ENCODE results near the gene RETN.

The RETN gene

DNA sequence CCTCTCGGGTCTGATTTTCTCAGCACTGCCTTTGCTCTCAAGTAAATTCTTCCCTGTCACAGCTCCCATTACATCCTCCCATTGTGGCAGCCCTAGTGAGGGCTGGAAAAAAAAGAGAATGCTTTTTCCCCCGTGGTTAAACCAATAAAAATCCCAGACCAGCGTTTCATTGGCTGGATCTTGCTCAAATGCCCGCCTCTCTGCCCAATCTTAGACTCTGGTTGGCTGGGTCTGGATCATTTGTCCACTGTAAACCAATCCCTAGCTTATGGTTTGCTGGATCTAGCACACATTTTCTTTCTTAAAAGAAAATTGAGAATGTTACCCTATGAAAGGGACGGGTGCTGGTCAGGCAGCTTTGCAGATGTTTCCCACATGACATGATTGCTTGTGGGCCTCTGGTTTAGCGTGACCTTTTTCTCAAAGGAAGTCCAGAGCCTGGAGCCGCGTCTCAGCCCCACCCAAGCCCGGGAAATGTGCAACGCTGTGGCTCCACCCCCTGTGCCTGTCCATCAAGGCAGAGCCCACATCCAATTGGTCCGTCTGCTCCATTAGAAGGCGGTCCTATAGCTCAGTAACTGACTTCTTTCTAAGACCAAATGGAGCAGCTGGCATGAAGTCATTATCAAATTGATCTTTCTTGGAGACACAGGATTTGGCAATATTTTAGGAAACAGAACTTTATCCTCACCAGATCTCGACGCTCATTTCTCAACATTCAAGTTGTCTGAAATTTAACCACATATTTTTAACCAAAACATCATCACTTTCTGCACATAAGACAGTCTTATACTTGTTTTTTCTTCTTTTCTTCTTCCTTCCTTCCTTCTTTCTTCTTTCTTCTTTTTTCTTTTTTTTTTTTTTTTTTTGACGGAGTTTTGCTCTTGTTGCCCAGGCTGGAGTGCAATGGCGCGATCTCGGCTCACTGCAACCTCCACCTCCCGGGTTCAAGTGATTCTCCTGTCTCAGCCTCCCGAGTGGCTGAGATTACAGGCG, 5.5 kb downstream of the RETN start:
- TF ChIP-seq CTCF (conservative IDR thresholded peaks at IDR 0.05; ENCODE audit: low read depth, low read length): no peak
- H3K79me2 ChIP-seq (ENCODE audit: insufficient read depth, low read depth): no peaks in the 10 kb centered on the region
- peak overlapping the region; percentile 23; the same call in 1 of the 2 replicates for H3K4me2 ChIP-seq
- no peak overlapping the region for H3K27ac ChIP-seq
- no peak overlapping the region for H3K9ac ChIP-seq
- no peaks in the 10 kb centered on the region for H3K4me1 ChIP-seq (ENCODE audit: low read depth, poor library complexity, severe bottlenecking)
- H4K20me1 ChIP-seq (ENCODE audit: insufficient read depth): no peaks in the 10 kb centered on the region
- peaks cover 60% of the 10 kb centered on the region for H3K27me3 ChIP-seq (ENCODE audit: insufficient read depth, low read depth)
- peak overlapping the region; percentile 60; the same call in 1 of the 2 replicates for H2AFZ ChIP-seq (ENCODE audit: low read depth)
- H3K36me3 ChIP-seq (ENCODE audit: insufficient read depth): no peaks in the 10 kb centered on the region
- H3K4me3 ChIP-seq (IDR thresholded peaks at IDR 0.05; ENCODE audit: insufficient read depth, low read depth, low read length): no peak overlapping the region

- H3K79me2 ChIP-seq (ENCODE audit: insufficient read depth, low read depth): no peaks in the 10 kb centered on the region
- H3K9ac ChIP-seq: no peak overlapping the region
- no peak for TF ChIP-seq CTCF (conservative IDR thresholded peaks at IDR 0.05; ENCODE audit: low read depth, low read length)
- no peak overlapping the region for H3K27ac ChIP-seq
- H3K4me1 ChIP-seq (ENCODE audit: low read depth, poor library complexity, severe bottlenecking): no peaks in the 10 kb centered on the region
- H3K27me3 ChIP-seq (ENCODE audit: insufficient read depth, low read depth): peaks cover 56% of the 10 kb centered on the region
- no peak overlapping the region for H3K4me3 ChIP-seq (IDR thresholded peaks at IDR 0.05; ENCODE audit: insufficient read depth, low read depth, low read length)
- H4K20me1 ChIP-seq (ENCODE audit: insufficient read depth): no peaks in the 10 kb centered on the region
- H3K36me3 ChIP-seq (ENCODE audit: insufficient read depth): no peaks in the 10 kb centered on the region
- H3K4me2 ChIP-seq: no peak overlapping the region
- no peak overlapping the region for H2AFZ ChIP-seq (ENCODE audit: low read depth)
Observed at GRCh38 chr19:7676376-7676775, 7.5 kb downstream of the RETN start.

DNA sequence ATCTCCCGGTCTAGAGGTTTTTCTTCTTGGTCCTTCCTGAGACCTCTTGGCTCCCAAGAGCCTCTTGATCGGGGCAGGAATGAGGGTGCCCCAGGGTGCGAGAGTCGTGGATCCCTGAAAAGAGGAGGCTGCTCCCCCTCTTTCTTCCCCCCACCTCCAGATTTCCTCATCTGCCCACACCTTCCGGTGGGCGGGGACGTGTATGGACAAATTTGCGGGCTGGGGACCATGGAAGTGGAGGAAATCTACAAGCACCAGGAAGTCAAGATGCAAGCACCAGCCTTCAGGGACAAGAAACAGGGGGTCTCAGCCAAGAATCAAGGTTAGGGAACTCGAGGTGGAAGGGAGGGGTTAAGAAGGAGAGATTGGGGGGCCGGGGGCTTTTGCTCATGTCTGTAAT, 8.0 kb downstream of the RETN start, which contains the start of gene MCEMP1:
TSS of gene MCEMP1 (plus strand) at position 237 of the 400 bp plus-strand sequence. CDS start at position 268, 31 bp downstream.
- Histone ChIP-seq H3K9ac (no peak within 1 kb of the TSS), H3K27ac (no peak within 1 kb of the TSS), H2AFZ (ENCODE audit: low read depth) (no peak within 1 kb of the TSS), H3K4me1 (ENCODE audit: low read depth, poor library complexity, severe bottlenecking) (no peaks in the 10 kb centered on the region), H3K4me2 (no peak within 1 kb of the TSS), H4K20me1 (ENCODE audit: insufficient read depth) (no peaks in the 10 kb centered on the region), H3K27me3 (ENCODE audit: insufficient read depth, low read depth) (peaks cover 54% of the 10 kb centered on the region), H3K4me3 (IDR thresholded peaks at IDR 0.05; ENCODE audit: insufficient read depth, low read depth, low read length) (no peak within 1 kb of the TSS), H3K36me3 (ENCODE audit: insufficient read depth) (no peaks in the 10 kb centered on the region), H3K79me2 (ENCODE audit: insufficient read depth, low read depth) (no peaks in the 10 kb centered on the region)
- TF ChIP-seq CTCF (conservative IDR thresholded peaks at IDR 0.05; ENCODE audit: low read depth, low read length): no peak

GRCh38 chr19:7677669-7678311, 8.9 kb downstream of the RETN start:
- H4K20me1 ChIP-seq (ENCODE audit: insufficient read depth): no peaks in the 10 kb centered on the region
- no peak for TF ChIP-seq CTCF (conservative IDR thresholded peaks at IDR 0.05; ENCODE audit: low read depth, low read length)
- H3K79me2 ChIP-seq (ENCODE audit: insufficient read depth, low read depth): no peaks in the 10 kb centered on the region
- H3K27ac ChIP-seq: no peak overlapping the region
- H3K4me3 ChIP-seq (IDR thresholded peaks at IDR 0.05; ENCODE audit: insufficient read depth, low read depth, low read length): no peak overlapping the region
- no peaks in the 10 kb centered on the region for H3K4me1 ChIP-seq (ENCODE audit: low read depth, poor library complexity, severe bottlenecking)
- H3K9ac ChIP-seq: no peak overlapping the region
- no peak overlapping the region for H2AFZ ChIP-seq (ENCODE audit: low read depth)
- H3K4me2 ChIP-seq: no peak overlapping the region
- no peaks in the 10 kb centered on the region for H3K36me3 ChIP-seq (ENCODE audit: insufficient read depth)
- H3K27me3 ChIP-seq (ENCODE audit: insufficient read depth, low read depth): peaks cover 49% of the 10 kb centered on the region

All from KMS-11 (cell line).